ENCODE data around the gene BRIP1. TPM values are rescaled to one million over a fixed set of nuclear protein-coding genes. Genes with fewer than 3 reads are reported as not detected.

The BRIP1 gene
- total and polyA plus RNA-seq, 8 donors: 0.31 to 10.8 (median 0.89) TPM; not detected in 1

DNA sequence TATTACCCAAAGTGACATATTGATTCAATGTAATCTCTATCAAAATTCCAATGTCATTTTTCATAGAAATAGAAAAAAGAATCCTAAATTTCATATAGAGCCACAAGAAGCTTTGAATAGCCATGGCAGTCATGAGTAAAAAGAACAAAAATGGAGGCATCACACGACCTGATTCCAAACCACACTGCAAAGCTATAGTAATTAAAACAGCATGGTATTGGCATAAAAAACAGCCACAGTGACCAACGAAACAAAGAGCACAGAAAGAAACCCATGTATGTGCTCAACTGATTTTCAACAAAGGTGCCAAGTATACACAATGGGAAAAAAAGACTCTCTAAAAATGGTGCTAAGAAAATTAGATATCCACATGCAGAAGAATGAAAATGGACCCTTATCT lies 101.5 kb downstream of the BRIP1 start:
- TF ChIP-seq CTCF (IDR thresholded peaks at IDR 0.05) (no peak), POLR2AphosphoS5 (IDR thresholded peaks at IDR 0.05) (no peak), POLR2A (IDR thresholded peaks at IDR 0.05) (no peak), EP300 (IDR thresholded peaks at IDR 0.05) (no peak)
- no peak overlapping the region for H3K4me3 ChIP-seq
- no peak for DNase-seq
- H3K27ac ChIP-seq: no peak overlapping the region
- WGBS, 5 donors: 89 to 97% (median 94%) methylated on average over 2 of the region's 2 CpGs
- H3K36me3 ChIP-seq: no peaks in the 10 kb centered on the region
- no peaks in the 10 kb centered on the region for H3K9me3 ChIP-seq
- intact Hi-C loops (cut with DNase I; ENCODE audit: low total_unique reads): no loop called here
- no peaks in the 10 kb centered on the region for H3K4me1 ChIP-seq
- no peaks in the 10 kb centered on the region for H3K27me3 ChIP-seq

- TF ChIP-seq POLR2A (IDR thresholded peaks at IDR 0.05): no peak
- no peak for TF ChIP-seq CTCF (IDR thresholded peaks at IDR 0.05)
- TF ChIP-seq EP300 (IDR thresholded peaks at IDR 0.05): no peak
- DNase-seq: no peak
- intact Hi-C loops (cut with DNase I; ENCODE audit: low total_unique reads): no loop called here
- Histone ChIP-seq H3K36me3 (no peaks in the 10 kb centered on the region), H3K4me1 (no peaks in the 10 kb centered on the region), H3K4me3 (no peak overlapping the region), H3K27me3 (no peaks in the 10 kb centered on the region), H3K27ac (no peak overlapping the region), H3K9me3 (no peaks in the 10 kb centered on the region)
- 93 to 95% (median 94%) methylated on average over 1 of the region's 1 CpG for WGBS, 5 donors
Measured at GRCh38 chr17:61759362-61759761, 104.0 kb downstream of the BRIP1 start.

DNA sequence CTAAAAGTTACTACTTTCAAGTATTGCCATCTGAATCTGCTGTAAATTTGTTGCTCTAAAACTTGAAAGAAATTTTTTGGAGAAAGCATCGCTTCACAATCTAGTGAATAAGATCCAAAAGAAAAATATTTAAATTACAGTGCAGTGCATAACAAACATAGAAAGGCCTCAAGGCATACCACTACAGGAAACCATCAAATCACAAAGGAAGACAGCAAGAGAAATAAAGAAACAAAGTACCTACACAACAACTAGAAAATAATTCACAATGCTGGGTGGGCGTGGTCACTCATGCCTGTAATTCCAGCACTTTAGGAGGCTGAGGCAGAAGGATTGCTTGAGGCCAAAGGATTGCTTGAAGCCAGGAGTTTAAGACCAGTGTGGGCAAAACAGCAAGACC lies 104.9 kb downstream of the BRIP1 start:
- H3K27me3 ChIP-seq: no peaks in the 10 kb centered on the region
- no peaks in the 10 kb centered on the region for H3K4me1 ChIP-seq
- no peak for DNase-seq
- H3K36me3 ChIP-seq: no peaks in the 10 kb centered on the region
- 94 to 100% (median 98%) methylated on average over 2 of the region's 2 CpGs for WGBS, 5 donors
- intact Hi-C loops (cut with DNase I; ENCODE audit: low total_unique reads): no loop called here
- TF ChIP-seq POLR2A (IDR thresholded peaks at IDR 0.05): no peak
- no peak for TF ChIP-seq CTCF (IDR thresholded peaks at IDR 0.05)
- no peak for TF ChIP-seq EP300 (IDR thresholded peaks at IDR 0.05)
- TF ChIP-seq POLR2AphosphoS5 (IDR thresholded peaks at IDR 0.05): no peak
- H3K4me3 ChIP-seq: no peak overlapping the region
- H3K27ac ChIP-seq: no peak overlapping the region
- H3K9me3 ChIP-seq: no peaks in the 10 kb centered on the region

DNA sequence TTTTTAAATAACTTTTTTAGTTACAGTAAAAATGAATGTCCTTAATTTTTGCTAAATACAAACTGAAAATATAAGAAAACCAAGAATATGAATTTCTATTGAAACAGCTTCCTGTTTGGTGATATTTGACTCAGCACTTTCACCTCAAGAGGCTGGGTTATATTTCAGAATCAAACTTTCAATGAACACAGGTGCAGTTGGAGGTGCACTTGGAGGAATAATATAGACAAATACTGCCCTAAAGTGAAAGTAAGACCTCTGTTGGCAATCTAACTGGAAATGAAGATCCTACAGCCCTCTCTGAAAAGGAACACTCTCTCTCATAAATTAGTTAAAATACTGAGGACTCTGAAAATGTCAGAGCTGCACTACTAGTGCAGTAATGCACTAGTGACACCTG lies 106.2 kb downstream of the BRIP1 start:
- intact Hi-C loops (cut with DNase I; ENCODE audit: low total_unique reads): no loop called here

More for the DNA sequence above, 106.2 kb downstream of the BRIP1 start:
- H3K27me3 ChIP-seq: no peaks in the 10 kb centered on the region
- no peak overlapping the region for H3K27ac ChIP-seq
- no peak for DNase-seq
- H3K9me3 ChIP-seq: no peaks in the 10 kb centered on the region
- H3K36me3 ChIP-seq: no peaks in the 10 kb centered on the region
- H3K4me3 ChIP-seq: no peak overlapping the region
- no peaks in the 10 kb centered on the region for H3K4me1 ChIP-seq
- TF ChIP-seq CTCF (IDR thresholded peaks at IDR 0.05): no peak
- no peak for TF ChIP-seq POLR2AphosphoS5 (IDR thresholded peaks at IDR 0.05)
- no peak for TF ChIP-seq EP300 (IDR thresholded peaks at IDR 0.05)
- TF ChIP-seq POLR2A (IDR thresholded peaks at IDR 0.05): no peak

All from stomach (tissue), 9 donors.